ENCODE results near the gene PRDM16. TPM values are rescaled to one million over a fixed set of nuclear protein-coding genes. Genes with fewer than 3 reads are reported as not detected.
A peak's percentile ranks its signal among the peaks of the same experiment; 100 is the strongest.

Gene PRDM16
- total RNA-seq, 1 experiment from 2014 or later = not detected

DNA sequence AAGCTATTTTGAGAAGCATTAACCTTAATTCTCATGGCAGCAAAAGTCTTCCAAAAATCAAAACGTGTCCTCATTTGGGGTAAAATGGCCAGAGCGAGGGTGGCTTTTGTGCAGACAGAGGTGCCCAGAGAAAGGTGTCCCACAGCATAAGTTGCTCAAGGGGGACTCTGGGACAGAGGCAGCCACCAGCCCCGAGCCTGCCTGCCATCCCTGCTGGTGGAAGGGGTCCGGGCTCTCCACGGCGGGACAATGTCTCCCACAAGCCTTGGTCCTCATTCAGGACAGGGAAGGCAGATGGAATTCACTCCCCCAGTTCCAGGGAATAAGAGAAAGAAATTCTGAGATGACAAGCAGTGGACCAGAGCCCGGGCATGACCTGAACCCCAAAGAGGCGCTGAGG is 372.9 kb downstream of the PRDM16 start:
- no peak for DNase-seq (ENCODE audit: low read depth)

DNA sequence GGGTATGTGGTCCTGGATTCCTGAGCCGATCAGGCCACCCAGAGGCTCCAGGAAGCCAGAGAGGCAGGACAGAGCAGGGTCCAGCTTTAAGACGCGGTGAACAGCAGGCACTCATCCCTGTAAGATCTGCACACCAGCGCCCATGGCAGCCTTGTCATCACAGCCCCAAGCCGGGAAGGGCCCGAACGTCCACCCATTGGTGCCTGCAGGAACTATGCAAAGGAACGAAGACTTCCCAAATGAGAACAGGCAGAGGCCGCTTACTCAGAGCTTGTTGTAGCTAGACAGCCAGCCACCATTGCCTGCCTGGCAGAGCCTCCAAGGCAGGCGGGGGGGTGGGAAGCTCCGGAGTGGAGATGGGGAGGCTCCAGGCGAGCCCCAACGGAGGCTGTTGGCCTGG is 373.3 kb downstream of the PRDM16 start:
- no peak for DNase-seq (ENCODE audit: low read depth)

DNA sequence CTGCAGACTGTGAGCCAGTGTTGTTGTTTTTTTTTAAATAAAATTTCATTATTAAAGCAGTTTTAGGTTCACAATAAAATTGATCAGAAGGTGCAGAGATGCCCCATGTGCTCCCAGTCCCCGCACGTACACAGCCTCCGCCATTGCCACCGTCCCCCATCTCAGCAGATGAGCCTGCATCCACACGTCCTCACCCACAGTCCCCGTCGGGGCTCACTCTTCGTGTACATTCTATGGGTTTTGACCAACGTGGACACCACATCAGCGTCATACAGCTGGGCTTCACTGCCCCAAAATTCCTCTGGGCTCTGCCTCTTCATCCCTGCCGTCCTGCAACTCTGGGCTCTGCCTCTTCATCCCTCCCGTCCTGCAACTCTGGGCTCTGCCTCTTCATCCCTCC is 373.9 kb downstream of the PRDM16 start:
- no peak for DNase-seq (ENCODE audit: low read depth)

DNA sequence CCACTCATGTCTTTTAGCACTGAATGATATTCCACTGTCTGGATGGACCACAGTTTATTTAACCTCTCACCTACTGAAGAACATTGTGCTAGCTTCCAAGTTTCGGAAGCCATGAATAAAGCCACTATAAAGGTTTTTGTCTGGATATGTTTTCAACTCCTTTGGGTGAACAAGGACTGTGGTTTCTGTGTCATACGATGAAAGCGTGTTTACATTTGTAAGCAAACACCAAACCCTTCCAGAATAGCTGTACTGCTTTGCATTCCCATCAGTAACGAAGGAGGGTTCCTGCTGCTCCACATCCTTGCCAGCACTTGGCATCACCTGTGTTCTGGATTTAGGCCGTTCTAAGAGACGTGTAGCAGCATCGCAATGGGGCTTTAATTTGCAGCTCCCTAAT is 374.8 kb downstream of the PRDM16 start:
- DNase-seq (ENCODE audit: low read depth) = peak; percentile 30

DNA sequence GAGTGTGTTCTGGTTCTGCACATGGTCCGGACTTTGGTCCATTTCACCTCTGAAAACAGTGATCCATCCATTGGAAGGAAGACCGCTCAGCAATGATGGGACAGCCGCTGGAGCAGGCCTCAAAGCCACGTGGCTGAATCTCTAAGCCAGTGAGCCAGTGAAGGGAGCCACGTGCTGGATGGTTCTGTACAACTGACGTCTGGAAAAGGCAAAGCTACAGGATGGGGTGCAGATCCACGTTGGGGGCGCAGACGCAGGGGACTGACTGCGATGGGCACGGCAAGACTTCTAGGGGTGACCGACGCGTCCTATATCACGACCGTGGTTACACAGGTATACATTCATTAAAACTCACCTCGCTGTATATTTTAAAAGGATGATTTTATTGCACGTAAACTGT is 375.3 kb downstream of the PRDM16 start:
- no peak for DNase-seq (ENCODE audit: low read depth)

DNA sequence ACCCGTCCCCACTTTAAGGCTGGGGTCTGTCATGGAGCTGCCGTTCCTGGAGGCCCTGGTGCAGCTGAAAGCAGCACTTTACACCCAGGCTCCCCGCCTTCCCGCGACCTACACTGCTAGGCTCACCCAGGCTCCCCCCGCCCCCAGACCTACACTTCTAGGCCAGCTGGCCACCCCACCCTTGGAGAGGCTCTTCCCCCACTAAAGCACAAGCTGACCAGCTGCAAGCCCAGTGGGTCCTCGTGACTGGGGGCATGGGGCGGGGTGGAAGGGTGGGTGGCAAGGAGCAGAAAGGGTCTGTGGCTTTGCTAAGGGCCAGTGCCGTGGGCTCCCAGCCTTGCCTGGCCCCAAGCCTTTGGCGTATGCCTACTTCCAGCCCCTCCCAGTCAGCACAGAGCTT is 375.7 kb downstream of the PRDM16 start:
- DNase-seq (ENCODE audit: low read depth) = no peak

DNA sequence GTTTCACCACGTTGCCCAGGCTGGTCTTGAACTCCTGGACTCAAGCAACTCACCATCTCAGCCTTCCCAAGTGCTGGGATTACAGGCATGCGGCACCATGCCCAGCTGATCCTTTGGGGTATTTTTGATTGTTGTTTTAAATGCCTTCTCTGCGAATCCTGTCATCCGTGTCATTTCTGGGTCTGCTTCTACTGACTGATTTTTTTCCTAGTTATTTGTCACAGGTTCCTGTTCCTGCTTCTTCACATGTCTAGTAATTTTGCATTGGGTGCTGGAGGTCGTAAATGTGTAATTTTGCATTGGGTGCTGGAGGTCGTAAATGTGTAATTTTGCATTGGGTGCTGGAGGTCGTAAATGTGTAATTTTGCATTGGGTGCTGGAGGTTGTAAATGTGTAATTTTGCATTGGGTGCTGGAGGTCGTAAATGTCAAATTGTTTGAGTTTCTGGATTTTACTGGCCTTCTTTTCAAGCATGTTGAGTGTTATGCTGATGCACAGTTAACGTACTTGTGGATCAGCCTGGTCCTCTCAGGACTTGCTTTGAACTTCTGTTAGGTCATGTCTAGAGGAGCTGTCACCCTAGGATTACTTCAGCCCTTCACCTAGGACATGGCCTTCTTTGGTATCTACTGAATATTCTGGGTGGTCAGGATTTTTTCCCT is 381.3 kb downstream of the PRDM16 start:
- DNase-seq (ENCODE audit: low read depth) = no peak

DNA sequence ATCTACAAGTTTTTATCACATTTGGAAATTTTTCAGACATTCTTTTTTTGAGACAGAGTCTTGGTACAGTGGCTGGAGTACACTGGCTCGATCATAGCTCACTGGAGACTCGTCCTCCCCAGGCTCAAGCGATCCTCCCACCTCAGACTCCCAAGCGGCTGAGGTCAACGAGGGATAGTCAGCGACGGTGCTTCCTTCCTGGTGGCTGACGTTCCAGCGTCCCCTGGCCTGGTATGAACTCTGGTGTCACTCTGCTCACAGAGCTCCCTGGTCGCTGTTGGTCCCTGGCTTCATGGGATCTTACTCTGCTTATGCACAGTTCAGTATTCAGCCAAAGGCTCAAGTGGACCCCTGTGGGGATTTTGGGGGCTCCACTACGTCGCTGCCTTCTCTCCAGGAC is 382.0 kb downstream of the PRDM16 start:
- no peak for DNase-seq (ENCODE audit: low read depth)

DNA sequence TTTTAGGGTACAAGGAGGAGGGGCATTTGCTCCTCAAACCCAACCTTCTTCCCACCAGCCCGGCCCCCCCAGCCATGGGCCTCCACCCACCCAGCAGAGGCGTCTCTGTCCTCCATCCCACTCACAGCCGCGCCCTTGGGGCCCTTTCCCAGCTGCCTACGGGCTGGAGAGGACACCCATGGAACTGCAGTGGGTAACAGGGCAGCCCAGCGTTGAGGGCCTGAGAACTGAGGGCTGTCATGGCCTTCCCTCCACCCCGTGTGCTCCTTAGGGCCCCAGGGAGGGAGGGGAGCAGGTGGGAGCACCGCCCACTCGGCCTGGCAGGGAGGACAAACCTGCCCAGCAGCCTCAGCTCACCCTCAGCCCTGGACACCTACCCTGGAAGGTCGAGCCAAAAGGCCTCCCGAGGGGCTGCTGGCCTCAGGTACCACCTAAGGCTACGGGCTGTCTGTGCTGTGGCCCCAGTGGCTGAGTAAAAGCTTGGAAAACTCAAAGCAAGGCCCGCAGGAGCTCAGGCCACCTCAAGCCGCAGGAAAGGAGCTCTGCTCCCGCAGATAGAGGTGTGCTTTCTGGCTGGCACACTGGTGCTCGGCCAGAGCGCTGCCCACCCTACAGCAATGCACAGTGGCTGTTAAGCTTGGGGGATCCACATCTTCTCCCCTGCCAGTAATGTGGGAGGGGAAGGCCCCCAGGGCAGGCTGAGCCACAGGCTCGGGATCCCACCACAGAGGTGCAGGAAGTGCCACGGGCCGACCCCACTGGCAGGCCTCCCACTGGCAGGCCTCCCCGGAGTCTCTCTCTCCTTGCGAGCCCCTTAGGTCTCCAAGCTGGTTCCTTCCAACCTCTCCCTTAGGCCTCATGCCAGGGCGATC is 383.2 kb downstream of the PRDM16 start:
- no peak for DNase-seq (ENCODE audit: low read depth)

DNA sequence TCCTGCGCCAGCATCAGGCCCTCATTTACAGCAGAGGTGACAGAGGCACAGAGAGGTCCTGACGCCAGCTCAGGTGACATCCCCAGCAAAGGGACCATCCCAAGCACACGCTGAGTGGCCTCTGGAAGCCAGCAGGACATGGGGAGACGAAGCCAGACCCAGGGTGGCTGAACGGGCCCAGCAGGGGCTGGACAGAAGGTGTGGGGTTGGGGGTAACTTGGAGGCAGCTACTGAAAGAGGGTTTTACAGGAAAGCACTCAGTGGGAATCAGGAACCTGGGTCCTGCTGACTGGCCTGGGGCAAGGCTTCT is 383.8 kb downstream of the PRDM16 start:
- DNase-seq (ENCODE audit: low read depth) = no peak

DNA sequence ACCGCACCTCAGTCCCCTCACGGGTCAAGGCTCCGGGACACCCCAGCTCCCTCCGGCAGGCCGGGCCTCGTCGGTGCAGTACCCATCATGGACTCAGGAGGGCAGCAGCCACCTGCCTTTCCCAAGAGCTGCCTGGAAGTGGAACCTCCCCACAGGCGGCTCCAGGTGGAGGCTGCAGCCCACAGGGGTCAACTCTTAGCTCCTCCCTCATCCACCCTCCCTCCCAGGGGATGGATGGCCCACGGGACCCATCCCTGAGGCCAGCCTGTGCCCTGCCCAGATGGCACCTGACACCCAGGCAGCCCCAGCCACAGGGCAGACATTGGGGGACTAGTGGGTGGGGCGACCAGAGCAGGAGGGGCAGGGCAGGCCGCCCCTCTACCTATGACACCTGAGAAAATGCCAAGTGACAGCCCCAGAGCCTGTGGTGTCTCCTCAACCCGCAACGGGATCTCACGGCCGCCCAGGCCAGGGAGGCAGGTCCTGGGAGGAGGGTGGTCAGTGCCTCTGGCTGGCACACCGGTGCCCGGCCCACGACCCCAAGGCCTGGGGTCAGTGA is 384.3 kb downstream of the PRDM16 start:
- peak; percentile 69 for DNase-seq (ENCODE audit: low read depth)

DNA sequence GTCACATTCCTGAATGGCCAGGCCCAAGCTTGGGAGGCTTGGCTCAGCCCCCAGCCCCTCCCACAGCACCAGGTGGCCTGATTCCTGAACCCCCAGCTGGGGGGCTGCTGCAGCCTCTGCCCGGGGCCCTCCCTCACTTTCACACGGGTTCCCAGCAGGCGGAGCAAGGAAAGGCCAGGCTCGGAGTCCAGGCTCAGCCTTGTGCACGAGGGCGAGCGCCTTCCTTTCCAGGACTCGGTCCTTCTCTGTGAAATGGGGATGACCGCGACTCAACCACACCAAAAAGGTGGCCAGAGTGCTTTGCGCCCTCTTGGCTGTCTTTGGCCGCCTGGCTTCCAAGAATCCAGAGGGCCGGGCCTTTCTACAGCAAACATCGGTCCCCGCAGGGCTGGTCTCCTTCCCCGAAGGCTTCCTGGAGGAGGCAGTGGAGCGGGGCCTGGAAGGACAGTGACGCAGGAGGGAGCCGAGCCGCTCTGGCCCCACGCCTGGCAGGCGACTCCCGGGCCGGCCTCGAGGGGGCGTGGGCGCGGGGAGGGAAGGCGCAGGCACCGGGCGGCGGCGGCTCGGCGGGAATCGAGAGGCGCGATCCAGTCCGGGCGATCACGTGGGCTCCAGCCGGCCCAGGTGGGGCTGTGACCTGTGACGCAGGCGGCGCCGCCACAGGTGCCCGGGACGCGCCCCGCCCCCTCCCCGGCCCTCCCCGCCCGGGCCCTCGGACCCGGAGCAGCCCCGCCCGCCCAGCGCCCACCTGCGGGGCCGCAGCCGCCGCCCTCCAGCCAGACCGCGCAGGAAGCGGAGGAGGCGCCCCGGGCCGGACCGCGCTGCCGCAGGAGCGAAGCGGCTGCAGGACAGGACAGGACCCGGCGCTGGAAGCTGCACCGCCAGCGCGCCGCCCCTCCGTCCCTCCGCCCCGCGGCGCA is 385.1 kb downstream of the PRDM16 start, which contains the start of gene ARHGEF16:
Gene ARHGEF16, plus strand, starts transcription at position 775 of the 920 bp plus-strand sequence. CDS start 8,420 bp downstream, outside the sequence.
- peak; percentile 54 for DNase-seq (ENCODE audit: low read depth)

DNA sequence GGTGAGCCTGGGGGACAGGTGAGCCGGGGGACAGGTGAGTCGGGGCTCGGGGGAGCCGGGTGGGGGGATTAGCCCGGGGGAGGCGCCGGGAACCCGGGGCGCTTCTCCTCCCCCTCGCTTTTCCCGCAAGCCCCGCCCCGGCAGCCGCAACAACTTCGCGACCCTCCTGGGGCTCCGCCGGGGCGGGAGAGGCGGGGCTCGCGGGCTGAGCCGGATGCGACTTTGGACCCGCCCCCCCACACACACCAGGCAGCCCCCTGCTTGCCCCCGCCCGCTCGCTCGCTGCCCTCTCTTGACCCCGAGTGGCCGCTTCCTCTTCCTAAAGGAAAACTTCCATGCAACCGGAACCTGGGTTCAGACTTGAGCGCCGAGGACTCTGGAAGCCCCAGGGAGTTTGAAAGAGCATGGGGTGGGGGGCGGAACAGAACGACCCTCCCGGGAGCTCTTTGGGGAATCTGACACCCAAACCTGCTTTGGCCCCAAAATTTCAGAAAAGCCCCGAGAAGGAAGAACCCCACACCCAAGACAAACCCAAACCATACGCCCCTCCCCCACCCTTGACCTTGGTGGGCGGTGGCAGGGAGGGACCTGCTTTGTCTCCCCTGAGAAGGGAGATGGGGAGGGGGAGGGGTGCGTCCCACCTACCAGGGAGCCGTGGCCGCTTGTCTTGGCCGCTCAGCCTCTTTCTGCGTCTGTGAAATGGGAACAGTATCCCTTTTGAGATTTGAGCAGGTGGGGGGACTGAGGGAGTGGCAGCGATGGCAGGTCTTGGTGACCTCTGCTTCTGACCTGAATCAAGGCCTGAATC is 386.0 kb downstream of the PRDM16 start:
- DNase-seq (ENCODE audit: low read depth) = peak; percentile 27

DNA sequence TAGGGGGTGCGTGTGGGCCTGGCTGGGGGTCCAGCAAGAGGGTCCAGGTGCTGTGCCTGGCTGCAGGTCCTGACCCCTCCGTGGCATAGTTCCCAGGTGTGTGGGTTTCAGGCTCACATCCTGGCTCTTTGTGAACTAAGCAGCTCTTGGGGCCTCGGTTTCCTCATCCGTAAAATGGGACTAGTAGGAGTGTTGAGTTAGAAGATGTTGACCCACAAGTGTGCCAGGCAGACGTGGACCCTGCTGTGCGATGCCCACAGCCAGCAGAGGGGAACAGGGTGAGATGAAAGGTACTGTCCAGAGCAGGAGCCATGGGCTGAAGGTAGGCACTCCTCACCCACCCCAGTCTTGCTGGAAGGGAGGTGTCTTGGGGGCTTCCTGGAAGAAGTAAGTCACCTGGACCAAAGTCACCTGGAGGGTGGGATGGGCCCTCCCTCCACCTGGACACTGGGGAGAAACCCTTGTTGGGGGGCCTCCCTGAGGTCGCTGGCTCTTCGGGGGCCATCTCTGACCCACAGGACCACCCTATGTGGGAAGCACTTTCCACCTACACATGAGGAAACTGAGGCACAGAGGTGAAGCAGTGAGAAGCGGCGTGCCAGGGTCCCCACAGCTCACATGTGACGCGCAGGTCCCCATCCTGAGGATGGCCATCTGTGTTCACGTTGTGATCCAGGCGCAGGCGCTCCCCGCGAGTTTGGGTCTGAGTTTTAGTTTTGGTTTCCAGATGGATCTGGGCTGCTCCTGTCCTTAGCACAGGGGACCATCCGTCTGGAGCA is 386.9 kb downstream of the PRDM16 start:
- no peak for DNase-seq (ENCODE audit: low read depth)

DNA sequence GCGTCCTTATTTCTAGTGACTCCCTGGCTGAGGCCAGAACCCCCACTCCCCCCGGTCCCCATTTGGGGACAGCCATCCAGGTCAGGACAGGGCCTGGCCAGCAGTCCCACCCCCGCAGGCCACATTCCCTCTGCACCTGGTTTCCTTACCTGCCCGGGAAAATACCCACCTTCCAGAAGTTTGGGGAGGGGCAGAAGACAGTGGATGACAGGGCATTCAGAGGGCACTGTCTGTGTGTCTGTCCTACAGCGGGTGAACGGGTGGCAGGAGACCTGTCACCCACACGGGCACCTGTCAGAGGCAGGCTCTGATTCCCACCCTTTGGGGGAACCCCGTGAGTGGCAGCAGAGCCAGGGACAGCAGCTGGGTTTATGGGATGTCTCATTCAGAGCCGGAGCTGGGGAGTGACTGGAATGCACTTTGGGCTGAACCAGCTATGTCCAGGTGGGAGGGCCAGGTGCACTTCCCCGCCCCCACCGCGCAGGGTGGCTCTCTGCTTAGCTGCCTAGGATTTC is 387.5 kb downstream of the PRDM16 start:
- DNase-seq (ENCODE audit: low read depth) = no peak

DNA sequence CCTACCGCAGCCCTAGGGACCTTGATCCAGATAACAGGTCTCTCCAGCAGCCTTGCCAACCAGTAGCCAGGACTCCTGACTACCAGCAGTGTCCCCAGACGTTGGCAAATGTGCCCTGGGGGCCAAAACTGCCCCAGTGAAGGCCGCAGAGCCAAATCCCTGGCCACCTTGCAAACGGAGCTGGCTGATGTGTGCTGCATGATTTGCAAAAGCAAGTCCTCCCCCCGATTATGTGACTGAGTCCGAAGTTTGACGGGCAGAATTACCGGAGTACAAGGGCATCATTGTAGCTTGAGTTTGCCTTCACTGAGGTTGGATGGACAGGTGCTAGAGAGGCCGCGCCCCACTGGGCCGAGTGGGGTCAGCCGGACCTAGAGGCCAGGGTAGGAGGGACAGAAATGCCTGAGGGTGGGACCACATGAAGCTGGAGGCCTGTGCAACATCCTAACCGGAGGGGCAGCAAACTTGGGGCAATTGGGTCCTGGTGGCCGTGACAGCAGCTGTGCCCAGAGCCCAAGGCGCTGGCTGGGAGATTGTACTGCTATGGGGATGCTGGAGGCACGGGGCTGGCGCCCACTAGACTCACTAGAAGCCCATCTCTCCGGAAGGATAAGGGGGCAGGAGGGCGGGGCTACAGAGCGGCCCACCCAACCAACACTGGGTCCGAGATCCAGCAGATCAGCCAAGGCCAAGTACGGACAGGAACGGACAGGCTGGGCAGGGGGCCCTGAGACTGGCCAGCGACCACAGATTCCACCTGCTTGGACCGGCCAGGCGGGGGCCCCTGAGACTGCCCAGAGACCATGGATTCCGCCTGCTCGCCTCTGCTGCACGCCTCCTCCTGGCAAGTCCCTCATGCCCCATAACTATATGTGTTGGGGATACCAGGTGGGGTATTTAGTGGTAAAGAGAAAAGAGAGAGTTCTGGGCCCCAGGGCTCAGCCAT is 388.2 kb downstream of the PRDM16 start:
- DNase-seq (ENCODE audit: low read depth) = no peak

DNA sequence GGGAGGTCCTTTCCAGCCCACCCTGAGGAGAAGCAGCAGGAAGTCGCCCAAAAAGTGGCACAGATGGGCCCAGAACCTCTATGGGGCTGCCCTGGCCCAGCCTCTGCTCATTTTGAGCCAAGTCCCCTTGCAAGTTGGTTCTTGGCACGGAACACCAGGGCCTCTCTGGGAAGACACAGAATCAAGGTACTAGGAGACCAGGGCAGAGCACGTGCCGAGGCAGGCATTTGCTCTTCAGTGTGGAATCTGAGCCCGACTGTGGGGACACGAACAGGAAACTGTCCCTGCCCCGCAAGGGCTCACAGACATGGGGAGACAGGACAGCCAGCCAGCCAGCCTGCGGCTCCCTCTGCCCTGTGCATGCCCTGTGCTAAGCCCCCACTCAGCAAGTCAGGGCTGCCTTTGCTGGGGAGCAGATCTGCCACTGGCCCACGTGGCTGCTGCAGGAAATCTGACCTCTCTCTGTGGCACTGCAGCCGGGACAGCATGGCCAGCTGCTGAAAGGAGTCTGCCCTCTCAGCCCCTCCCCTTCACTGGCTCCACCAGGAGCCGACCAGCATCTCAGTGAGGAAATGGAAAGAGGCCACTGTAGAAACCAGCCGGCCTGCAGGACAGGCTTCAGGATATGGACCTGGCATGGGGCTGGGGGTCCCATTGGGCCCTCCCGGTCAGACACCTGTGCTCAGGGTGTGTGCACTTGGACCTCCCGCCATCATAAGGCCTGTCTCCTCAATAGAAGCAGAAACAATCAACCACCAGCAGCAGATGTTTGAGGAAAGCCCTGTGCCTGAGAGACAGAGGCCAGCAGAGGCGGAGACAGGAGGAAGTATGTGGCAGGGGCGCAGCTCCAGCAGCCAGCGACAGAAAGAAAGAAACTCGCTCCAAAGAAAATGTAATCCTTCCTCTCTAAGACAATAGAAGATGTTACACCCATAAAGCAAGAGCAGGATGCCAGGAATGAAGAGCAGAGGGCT is 389.2 kb downstream of the PRDM16 start:
- no peak for DNase-seq (ENCODE audit: low read depth)
